HEK293 (cell line): ENCODE measurements around the gene KRIT1.

Source experiments
- CTCF ChIA-PET: fragments of 350-600 bp; formaldehyde crosslinking; extraction: SDS; loops from one replicate; lab custom pipeline; 2021; ENCODE audit warnings: antibody characterized with exemption; lab: Yijun Ruan, JAX
- POLR2A ChIA-PET: fragments of 300-600 bp; formaldehyde crosslinking; extraction: SDS; loops from one replicate; lab custom pipeline; 2020; ENCODE audit warnings: antibody characterized with exemption, inconsistent platforms; lab: Yijun Ruan, JAX
- H3K27ac ChIP-seq: fragments of 200-500 bp; sonication (Bioruptor generic); 2 replicates; pipeline ENCODE4 v1.5.1; 2014; ENCODE audit warnings: low read depth, low read length, control low read depth, inconsistent platforms; ENCODE audit errors: extremely low read depth
- H3K36me3 ChIP-seq, 2 experiments: fragments of 200-500 bp in 1 of 2; sonication (Bioruptor generic) in 1 of 2; 1 replicate in 1 of 2; 2 replicates in 1 of 2; pipeline ENCODE4 v1.5.1; 2014 to 2017; ENCODE audit warnings: inconsistent platforms in 2 of 2, low read length in 2 of 2; ENCODE audit not compliant: control insufficient read depth in 2 of 2, insufficient read depth in 1 of 2
- H3K4me1 ChIP-seq: fragments of 200-500 bp; sonication (Bioruptor generic); 2 replicates; pipeline ENCODE4 v1.5.1; 2014; ENCODE audit warnings: mild to moderate bottlenecking, low read length, inconsistent platforms; ENCODE audit not compliant: control insufficient read depth, insufficient read depth
- H3K4me3 ChIP-seq: 2 replicates; pipeline ENCODE4 v1.5.1; 2011; ENCODE audit warnings: low read depth, mild to moderate bottlenecking, control low read depth, low read length, moderate library complexity
- H3K9me3 ChIP-seq: fragments of 200-500 bp; sonication (Bioruptor generic); 2 replicates; pipeline ENCODE4 v1.5.1; 2014; ENCODE audit warnings: low read depth, low read length, inconsistent platforms; ENCODE audit not compliant: control insufficient read depth, insufficient read depth
- BCL11A ChIP-seq: fragments of 450-650 bp; formaldehyde crosslinking; IDR thresholded peaks from 2 replicates; pipeline ENCODE4 v1.5.1; 2016; ENCODE audit warnings: low read depth, missing biosample characterization, missing genetic modification characterization
- FEZF1 ChIP-seq: fragments of 450-650 bp; formaldehyde crosslinking; IDR thresholded peaks from 2 replicates; pipeline ENCODE4 v1.5.1; 2016; ENCODE audit warnings: missing biosample characterization, missing genetic modification characterization
- HOXC10 ChIP-seq: sonication (generic); formaldehyde crosslinking; IDR thresholded peaks from 2 replicates; pipeline ENCODE4 v1.8.1; 2023; ENCODE audit warnings: mild to moderate bottlenecking, missing genetic modification reagents
- KLF8 ChIP-seq: fragments of 450-650 bp; formaldehyde crosslinking; IDR thresholded peaks from 2 replicates; pipeline ENCODE4 v1.5.1; 2016; ENCODE audit warnings: missing biosample characterization, missing genetic modification characterization
- SP2 ChIP-seq: fragments of 450-650 bp; formaldehyde crosslinking; IDR thresholded peaks from 2 replicates; pipeline ENCODE4 v1.5.1; 2016; ENCODE audit warnings: missing biosample characterization, missing genetic modification characterization
- ZBTB6 ChIP-seq: fragments of 450-650 bp; formaldehyde crosslinking; IDR thresholded peaks from 2 replicates; pipeline ENCODE4 v1.5.1; 2017; ENCODE audit warnings: missing biosample characterization, missing genetic modification characterization
- ZBTB8A ChIP-seq: fragments of 450-650 bp; formaldehyde crosslinking; IDR thresholded peaks from 2 replicates; pipeline ENCODE4 v1.5.1; 2016; ENCODE audit warnings: missing biosample characterization, missing genetic modification characterization
- ZFHX2 ChIP-seq: fragments of 450-650 bp; formaldehyde crosslinking; conservative IDR thresholded peaks from 2 replicates; pipeline ENCODE4 v1.5.1; 2016; ENCODE audit warnings: missing biosample characterization, missing genetic modification characterization
- ZNF121 ChIP-seq: fragments of 450-650 bp; formaldehyde crosslinking; IDR thresholded peaks from 2 replicates; pipeline ENCODE4 v1.5.1; 2016; ENCODE audit warnings: missing biosample characterization, missing genetic modification characterization
- ZNF146 ChIP-seq: fragments of 450-650 bp; formaldehyde crosslinking; IDR thresholded peaks from 2 replicates; pipeline ENCODE4 v1.5.1; 2016; ENCODE audit warnings: missing biosample characterization, missing genetic modification characterization
- ZNF18 ChIP-seq: fragments of 450-650 bp; formaldehyde crosslinking; IDR thresholded peaks from 2 replicates; pipeline ENCODE4 v1.5.1; 2016; ENCODE audit warnings: missing biosample characterization, missing genetic modification characterization
- ZNF202 ChIP-seq: fragments of 450-650 bp; formaldehyde crosslinking; IDR thresholded peaks from 2 replicates; pipeline ENCODE4 v1.5.1; 2016; ENCODE audit warnings: missing biosample characterization, missing genetic modification characterization, borderline replicate concordance
- ZNF302 ChIP-seq: fragments of 450-650 bp; formaldehyde crosslinking; IDR thresholded peaks from 2 replicates; pipeline ENCODE4 v1.5.1; 2016; ENCODE audit warnings: missing biosample characterization, missing genetic modification characterization, low read depth
- ZNF335 ChIP-seq: fragments of 450-650 bp; formaldehyde crosslinking; conservative IDR thresholded peaks from 2 replicates; pipeline ENCODE4 v1.5.1; 2016; ENCODE audit warnings: missing biosample characterization, missing genetic modification characterization
- ZNF37A ChIP-seq: fragments of 450-650 bp; IDR thresholded peaks from 2 replicates; pipeline ENCODE4 v1.5.1; 2018; ENCODE audit warnings: missing biosample characterization, missing genetic modification characterization
- ZNF423 ChIP-seq: fragments of 450-650 bp; formaldehyde crosslinking; IDR thresholded peaks from 2 replicates; pipeline ENCODE4 v1.5.1; 2016; ENCODE audit warnings: missing biosample characterization, missing genetic modification characterization
- ZNF529 ChIP-seq: fragments of 450-650 bp; formaldehyde crosslinking; IDR thresholded peaks from 2 replicates; pipeline ENCODE4 v1.5.1; 2017; ENCODE audit warnings: missing genetic modification characterization, missing biosample characterization; ENCODE audit not compliant: insufficient replicate concordance
- ZNF596 ChIP-seq: fragments of 450-650 bp; IDR thresholded peaks from 2 replicates; pipeline ENCODE4 v1.5.0; 2018; ENCODE audit warnings: missing biosample characterization, mild to moderate bottlenecking, missing genetic modification characterization, moderate library complexity
- ZNF621 ChIP-seq: fragments of 450-650 bp; formaldehyde crosslinking; IDR thresholded peaks from 2 replicates; pipeline ENCODE4 v1.5.1; 2017; ENCODE audit warnings: missing biosample characterization, missing genetic modification characterization
- ZNF670 ChIP-seq: fragments of 450-650 bp; formaldehyde crosslinking; IDR thresholded peaks from 2 replicates; pipeline ENCODE4 v1.5.1; 2016; ENCODE audit warnings: missing biosample characterization, missing genetic modification characterization, low read depth
- ZNF677 ChIP-seq: fragments of 450-650 bp; IDR thresholded peaks from 2 replicates; pipeline ENCODE4 v1.5.0; 2018; ENCODE audit warnings: missing biosample characterization, mild to moderate bottlenecking, missing genetic modification characterization, moderate library complexity
- ZNF692 ChIP-seq: fragments of 450-650 bp; formaldehyde crosslinking; IDR thresholded peaks from 2 replicates; pipeline ENCODE4 v1.5.1; 2016; ENCODE audit warnings: missing biosample characterization, missing genetic modification characterization
- ZNF776 ChIP-seq: fragments of 450-650 bp; formaldehyde crosslinking; IDR thresholded peaks from 2 replicates; pipeline ENCODE4 v1.5.0; 2017; ENCODE audit warnings: missing biosample characterization, missing genetic modification characterization, borderline replicate concordance

Gene KRIT1

GRCh38 chr7:92268921-92269320 is 23.2 kb upstream of the KRIT1 start:
- H3K27ac ChIP-seq = no peak overlapping the region
- CTCF ChIA-PET = interaction anchor here (0.5 kb wide), 1 partner anchor 389 kb away, joined by 3 read pairs; the partner anchor contains the start of gene MTERF1
- TF ChIP-seq ZNF146 (tag by site-specific recombination) (no peak), ZNF692 (tag by site-specific recombination) (no peak), ZNF335 (no peak), ZBTB6 (no peak), ZNF423 (no peak), FEZF1 (tag by site-specific recombination) (no peak), ZNF776 (no peak), ZBTB8A (tag by site-specific recombination) (no peak), ZNF202 (tag by site-specific recombination) (no peak), ZNF596 (tag by site-specific recombination) (no peak), SP2 (tag by site-specific recombination) (no peak)

GRCh38 chr7:92266415-92267241 is 20.9 kb upstream of the KRIT1 start:
- H3K27ac ChIP-seq = no peak overlapping the region
- no peaks in the 10 kb centered on the region for H3K4me1 ChIP-seq
- CTCF ChIA-PET = interaction anchor here (1.2 kb wide), 1 partner anchor 127 kb away, joined by 3 read pairs; no protein-coding TSS in a partner anchor
- H3K36me3 ChIP-seq = peaks cover 0 to 3% of the 10 kb centered on the region in 2 experiments; a peak in 1 of 3 replicates
- TF ChIP-seq ZFHX2 (tag by site-specific recombination) = no peak
- TF ChIP-seq ZNF529 = no peak
- POLR2A ChIA-PET = no interaction called here
- H3K4me3 ChIP-seq = no peak overlapping the region
- no peaks in the 10 kb centered on the region for H3K9me3 ChIP-seq

More at GRCh38 chr7:92268921-92269320, 23.2 kb upstream of the KRIT1 start:
- no peaks in the 10 kb centered on the region for H3K9me3 ChIP-seq
- no peak overlapping the region for H3K4me3 ChIP-seq
- H3K4me1 ChIP-seq = no peaks in the 10 kb centered on the region
- peaks cover 0 to 3% of the 10 kb centered on the region in 2 experiments; a peak in 1 of 3 replicates for H3K36me3 ChIP-seq
- POLR2A ChIA-PET = interaction anchor here (0.6 kb wide), 1 partner anchor 119 kb away, joined by 3 read pairs; no protein-coding TSS in a partner anchor

- POLR2A ChIA-PET = interaction anchor here (1.0 kb wide), 1 partner anchor 15 kb away, joined by 5 read pairs; the partner anchor contains the start of genes ANKIB1 and KRIT1
- no peak overlapping the region for H3K27ac ChIP-seq
- CTCF ChIA-PET = interaction anchor here (0.7 kb wide), 1 partner anchor 157 kb away, joined by 3 read pairs; no protein-coding TSS in a partner anchor
- H3K4me3 ChIP-seq = no peak overlapping the region
- peaks cover 0 to 3% of the 10 kb centered on the region in 2 experiments; a peak in 1 of 3 replicates for H3K36me3 ChIP-seq
- no peaks in the 10 kb centered on the region for H3K4me1 ChIP-seq
- TF ChIP-seq ZNF18 (no peak), ZNF302 (no peak), BCL11A (no peak), ZNF621 (no peak), HOXC10 (CRISPR knock-in tag) (no peak), ZNF677 (tag by site-specific recombination) (no peak), ZNF121 (tag by site-specific recombination) (no peak), ZNF37A (tag by site-specific recombination) (no peak), ZNF670 (no peak), KLF8 (tag by site-specific recombination) (no peak)
- no peaks in the 10 kb centered on the region for H3K9me3 ChIP-seq
Observed at GRCh38 chr7:92260248-92260781, 14.6 kb upstream of the KRIT1 start.
